ENCODE data around the gene CDCP2.
"Not testable (repeated sequence)": the region's sequence is repeated elsewhere in the genome, so short reads cannot be mapped to it uniquely, and the experiment has no call there.

The CDCP2 gene

DNA sequence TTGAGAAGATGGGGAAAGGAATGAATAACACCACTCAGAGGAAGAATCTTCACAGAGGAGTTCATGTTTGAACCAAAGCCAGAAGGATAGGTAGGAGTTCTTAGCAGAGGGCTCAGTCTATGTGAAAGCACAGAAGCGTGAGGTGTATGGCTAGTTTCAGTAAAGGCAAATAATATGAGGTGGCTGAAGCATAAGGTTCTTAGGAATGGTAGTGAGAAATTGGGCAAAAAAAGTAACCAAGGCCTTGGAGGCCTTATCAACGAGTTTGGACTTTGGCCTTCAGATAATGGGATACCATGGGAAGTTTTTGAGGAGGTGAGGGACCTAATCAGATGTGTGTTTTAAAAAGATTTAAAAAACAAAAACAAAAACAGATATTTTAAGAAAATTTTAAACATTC, 52.3 kb downstream of the CDCP2 start:
- no peak overlapping the region for H3K4me3 Mint-ChIP-seq
- peaks cover 23% of the 10 kb centered on the region for H3K4me1 Mint-ChIP-seq
- H3K9me3 Mint-ChIP-seq: no peaks in the 10 kb centered on the region
- TF ChIP-seq CTCF (IDR thresholded peaks at IDR 0.05; ENCODE audit: unreplicated experiment in 3 of 3): no peak
- peaks cover 11% of the 10 kb centered on the region for H3K36me3 Mint-ChIP-seq (ENCODE audit: low read depth)
- no peak overlapping the region for H3K27ac Mint-ChIP-seq
- no peaks in the 10 kb centered on the region for H3K27me3 Mint-ChIP-seq (ENCODE audit: low read depth)

DNA sequence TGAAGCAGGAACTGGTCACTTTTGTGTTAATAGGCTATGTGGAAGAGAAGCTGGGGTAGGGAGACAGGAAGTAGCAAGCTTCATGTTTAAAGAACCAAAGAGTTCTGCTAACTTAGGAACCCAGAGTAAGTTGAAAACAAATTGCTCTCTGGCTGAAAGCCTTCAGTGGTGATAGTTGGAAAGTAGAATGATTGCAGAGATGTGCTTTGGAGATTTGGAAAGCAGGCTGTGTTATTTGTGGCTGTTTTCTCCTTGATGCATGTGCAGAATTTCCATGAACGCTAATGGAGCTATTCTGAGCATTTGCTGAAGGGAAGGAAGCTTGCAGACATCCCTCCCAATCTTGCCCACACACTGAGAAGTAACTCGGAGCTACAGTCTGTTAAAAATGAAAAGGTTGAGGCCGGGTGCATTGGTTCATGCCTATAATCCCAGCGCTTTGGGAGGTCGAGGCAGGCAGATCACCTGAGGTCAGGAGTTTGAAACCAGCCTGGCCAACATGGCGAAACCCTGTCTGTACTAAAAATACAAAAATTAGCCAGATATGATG, 53.7 kb downstream of the CDCP2 start:
- H3K4me3 Mint-ChIP-seq: no peak overlapping the region
- H3K9me3 Mint-ChIP-seq: no peaks in the 10 kb centered on the region
- H3K4me1 Mint-ChIP-seq: peaks cover 23% of the 10 kb centered on the region
- H3K27me3 Mint-ChIP-seq (ENCODE audit: low read depth): no peaks in the 10 kb centered on the region
- peak overlapping the region in 2 of 3 experiments; percentile 79 to 80 for H3K27ac Mint-ChIP-seq
- H3K36me3 Mint-ChIP-seq (ENCODE audit: low read depth): peaks cover 11% of the 10 kb centered on the region
- TF ChIP-seq CTCF (IDR thresholded peaks at IDR 0.05; ENCODE audit: unreplicated experiment in 3 of 3): no peak

- peak overlapping the region in 2 of 3 experiments; percentile 10 to 11 for H3K4me3 Mint-ChIP-seq
- H3K9me3 Mint-ChIP-seq: no peaks in the 10 kb centered on the region
Measured at GRCh38 chr1:54096877-54097240, 55.9 kb downstream of the CDCP2 start.

DNA sequence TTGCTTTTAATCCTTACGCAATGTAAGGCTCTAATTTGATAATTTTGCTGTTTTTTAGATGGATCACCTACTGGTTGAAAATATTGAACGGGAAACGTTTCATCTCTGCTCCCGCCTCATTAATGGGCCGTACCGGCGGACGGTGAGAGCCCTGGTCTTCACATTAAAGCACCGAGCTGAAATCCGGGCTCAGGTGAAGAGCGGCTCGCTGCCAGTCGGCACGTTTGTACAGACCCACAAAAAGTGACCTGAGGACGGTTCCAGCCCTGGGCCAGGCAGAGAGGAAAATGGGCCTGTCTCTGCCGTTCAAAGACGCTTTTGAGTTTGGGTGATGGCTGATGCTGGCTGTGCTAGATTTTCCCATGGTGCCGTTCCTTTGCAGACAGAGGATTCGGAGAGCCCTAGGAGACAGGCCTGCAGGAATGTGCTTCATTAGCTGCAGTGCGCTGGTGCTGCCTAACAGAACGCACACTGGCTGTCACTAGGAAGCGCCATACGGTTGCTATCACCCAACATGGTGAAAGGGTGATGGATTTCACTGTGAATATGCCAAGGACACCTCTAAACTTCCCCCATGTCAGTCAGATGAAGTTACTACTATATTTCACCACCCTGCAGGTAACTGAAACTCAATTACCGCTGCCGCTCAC, 56.4 kb downstream of the CDCP2 start:
- Mint-ChIP-seq H3K36me3 (ENCODE audit: low read depth) (peaks cover 3% of the 10 kb centered on the region), H3K27ac (peak overlapping the region; percentile 58 to 92 (median 91)), H3K4me3 (peak overlapping the region in 1 of 3 experiments; percentile 27), H3K27me3 (ENCODE audit: low read depth) (no peaks in the 10 kb centered on the region), H3K9me3 (no peaks in the 10 kb centered on the region), H3K4me1 (peaks cover 23% of the 10 kb centered on the region)
- TF ChIP-seq CTCF (IDR thresholded peaks at IDR 0.05; ENCODE audit: unreplicated experiment in 3 of 3): no peak

More at GRCh38 chr1:54096877-54097240, 55.9 kb downstream of the CDCP2 start:
- Mint-ChIP-seq H3K4me1 (peaks cover 23% of the 10 kb centered on the region), H3K27me3 (ENCODE audit: low read depth) (no peaks in the 10 kb centered on the region), H3K36me3 (ENCODE audit: low read depth) (peaks cover 3% of the 10 kb centered on the region), H3K27ac (peak overlapping the region; percentile 58 to 92 (median 91))
- no peak for TF ChIP-seq CTCF (IDR thresholded peaks at IDR 0.05; ENCODE audit: unreplicated experiment in 3 of 3)

- Mint-ChIP-seq H3K27ac (peak overlapping the region; percentile 58 to 92 (median 91)), H3K4me3 (no peak overlapping the region), H3K4me1 (peaks cover 23% of the 10 kb centered on the region), H3K9me3 (no peaks in the 10 kb centered on the region), H3K36me3 (ENCODE audit: low read depth) (peaks cover 3% of the 10 kb centered on the region), H3K27me3 (ENCODE audit: low read depth) (no peaks in the 10 kb centered on the region)
- no peak for TF ChIP-seq CTCF (IDR thresholded peaks at IDR 0.05; ENCODE audit: unreplicated experiment in 3 of 3)
Measured at GRCh38 chr1:54095546-54096226, 57.1 kb downstream of the CDCP2 start.

- not testable (repeated sequence) for H3K36me3 Mint-ChIP-seq (ENCODE audit: low read depth); H3K27me3 Mint-ChIP-seq (ENCODE audit: low read depth); H3K9me3 Mint-ChIP-seq; H3K4me3 Mint-ChIP-seq
- peaks cover 23% of the 10 kb centered on the region for H3K4me1 Mint-ChIP-seq
- H3K27ac Mint-ChIP-seq: peak overlapping the region in 1 of 3 experiments; percentile 92
Measured at GRCh38 chr1:54094730-54095105, 58.1 kb downstream of the CDCP2 start.
